SH-SY5Y (cell line): ENCODE data around the gene SF3B4.

Experiments
- GATA2 ChIP-seq: IDR thresholded peaks from 2 replicates; pipeline ENCODE4 v1.6.1; 2011; ENCODE audit warnings: mild to moderate bottlenecking, low read depth, low read length
- GATA3 ChIP-seq: IDR thresholded peaks from 2 replicates; pipeline ENCODE4 v1.6.1; 2011; ENCODE audit warnings: low read depth, mild to moderate bottlenecking, low read length, moderate library complexity

DNA sequence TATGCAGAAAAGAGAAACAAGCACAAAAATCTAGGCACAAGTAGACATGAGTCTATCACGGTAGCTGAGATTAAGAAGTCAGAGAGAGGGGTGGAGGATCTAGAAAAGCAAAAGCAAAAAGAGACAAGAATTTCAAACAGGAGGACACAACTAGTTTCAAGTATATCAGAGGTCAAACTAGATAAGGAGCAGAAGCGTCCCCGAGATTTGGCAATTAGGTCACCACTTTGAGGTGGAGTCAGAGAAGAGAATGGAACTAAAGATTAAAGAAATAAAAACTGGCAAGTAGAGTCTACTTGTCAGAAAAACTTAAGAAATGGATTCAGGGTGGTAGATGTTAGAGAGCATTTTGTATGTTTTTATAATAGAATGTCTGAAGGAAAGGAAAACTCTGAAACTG, 2.3 kb downstream of the SF3B4 start:
- TF ChIP-seq GATA2 (no peak), GATA3 (no peak)
